GM18520 (cell line): ENCODE measurements around the gene ATP10A.
"Not testable (repeated sequence)": the region's sequence is repeated elsewhere in the genome, so short reads cannot be mapped to it uniquely, and the experiment has no call there.

Source experiments
- ATAC-seq: cut with Tn5 transposase; IDR thresholded peaks from one replicate; pipeline ENCODE4 v1.9.1; 2021; ENCODE audit not compliant: unreplicated experiment

ATP10A gene

GRCh38 chr15:25859838-25860645 is 3.1 kb downstream of the ATP10A start:
- ATAC-seq: no peak

DNA sequence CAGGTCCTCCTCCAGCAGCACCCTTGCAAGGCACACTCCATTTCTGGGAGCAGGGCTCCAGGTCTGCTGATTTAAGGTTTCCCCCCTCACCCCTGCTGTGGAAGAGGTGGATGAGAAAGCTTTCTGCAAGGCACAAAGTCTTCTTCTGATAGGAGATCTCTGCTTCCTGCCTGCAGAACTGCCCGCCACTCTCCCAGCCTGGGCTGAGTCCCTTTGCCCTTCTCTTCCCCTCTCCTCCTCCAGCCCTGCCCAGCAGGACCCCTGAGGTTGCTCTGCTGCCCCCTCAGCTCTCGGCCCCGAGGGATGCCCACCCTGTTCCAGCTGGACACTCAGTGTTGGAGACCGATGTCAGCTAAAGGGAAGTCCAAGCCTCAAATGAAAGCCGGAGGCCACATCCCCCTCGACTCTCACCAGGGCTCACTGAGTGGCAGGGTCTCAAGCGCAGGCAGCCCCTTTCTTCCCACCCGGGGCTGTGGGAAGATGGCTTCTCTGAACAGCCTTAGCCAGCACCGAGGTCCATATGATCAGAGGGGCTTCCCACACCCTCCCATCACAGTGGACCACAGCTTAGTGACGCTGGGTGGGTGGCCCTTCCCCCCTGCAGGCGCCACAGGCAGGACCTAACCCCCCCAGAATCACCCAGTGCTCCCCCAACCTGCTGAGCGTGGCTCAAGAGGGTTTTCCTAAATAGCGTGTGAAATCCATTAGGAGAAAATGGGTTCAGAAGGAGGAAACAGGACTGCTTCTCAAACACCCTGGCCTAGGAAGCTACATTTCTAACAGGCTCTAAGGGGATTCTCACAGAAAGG is 4.0 kb downstream of the ATP10A start:
- no peak for ATAC-seq

DNA sequence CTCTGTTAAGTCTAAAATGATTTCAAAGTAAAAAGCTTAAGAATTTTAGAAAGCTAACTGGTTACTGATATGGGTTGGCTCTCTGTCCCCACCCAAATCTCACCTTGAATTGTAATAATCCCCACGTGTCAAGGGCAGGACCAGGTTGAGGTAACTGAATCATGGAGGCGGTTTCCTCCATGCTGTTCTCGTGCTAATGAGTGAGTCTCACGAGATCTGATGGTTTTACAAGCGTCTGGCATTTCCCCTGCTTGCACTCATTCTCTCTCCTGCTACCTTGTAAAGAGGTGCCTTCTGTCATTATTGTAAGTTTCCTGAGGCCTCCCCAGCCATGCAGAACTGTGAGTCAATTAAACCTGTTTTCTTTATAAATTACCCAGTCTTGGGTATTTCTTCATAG is 7.1 kb downstream of the ATP10A start:
- not testable (repeated sequence) for ATAC-seq

DNA sequence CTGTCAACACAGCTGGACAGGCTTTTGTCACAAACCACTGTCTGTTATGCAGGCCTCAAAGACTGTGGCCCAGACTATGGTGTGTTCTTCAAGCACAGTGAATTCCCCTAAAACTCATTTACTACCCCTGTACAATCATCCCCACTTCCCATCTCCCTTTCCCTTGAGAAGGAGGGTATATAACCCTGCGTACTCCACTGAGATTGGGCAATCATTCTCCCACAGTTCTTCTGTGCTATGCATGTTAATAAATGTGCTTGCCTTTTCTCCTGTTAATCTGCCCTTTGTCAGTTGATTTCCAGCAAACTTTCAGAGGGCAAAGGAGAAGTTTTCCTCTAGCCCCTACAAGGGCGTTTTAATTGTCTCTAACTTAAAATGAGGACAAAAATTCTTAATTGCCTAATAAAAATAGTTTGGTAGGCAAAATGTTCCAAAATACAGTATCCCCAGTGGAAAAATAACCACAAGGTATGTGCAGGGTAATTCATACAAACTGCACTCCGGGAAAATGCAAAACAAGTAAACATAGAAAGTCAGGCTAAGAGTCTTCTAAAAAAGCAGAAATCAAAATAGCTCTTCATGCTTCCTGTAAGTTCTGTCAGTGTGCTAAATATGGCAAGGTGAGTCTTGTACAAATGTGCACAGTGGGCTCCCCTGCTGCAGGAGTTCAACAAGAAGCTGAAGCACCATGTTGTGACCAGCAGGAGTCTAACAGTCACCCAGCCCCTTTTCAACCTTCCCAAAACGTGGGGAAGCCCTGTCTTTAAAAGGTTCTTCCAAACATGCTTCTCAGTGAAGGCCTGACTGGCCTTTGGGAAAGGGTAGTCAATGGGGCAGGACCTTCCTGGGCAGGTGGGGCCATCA is 10.2 kb downstream of the ATP10A start:
- no peak for ATAC-seq

- no peak for ATAC-seq
Observed at GRCh38 chr15:25852027-25852426, 11.1 kb downstream of the ATP10A start.

DNA sequence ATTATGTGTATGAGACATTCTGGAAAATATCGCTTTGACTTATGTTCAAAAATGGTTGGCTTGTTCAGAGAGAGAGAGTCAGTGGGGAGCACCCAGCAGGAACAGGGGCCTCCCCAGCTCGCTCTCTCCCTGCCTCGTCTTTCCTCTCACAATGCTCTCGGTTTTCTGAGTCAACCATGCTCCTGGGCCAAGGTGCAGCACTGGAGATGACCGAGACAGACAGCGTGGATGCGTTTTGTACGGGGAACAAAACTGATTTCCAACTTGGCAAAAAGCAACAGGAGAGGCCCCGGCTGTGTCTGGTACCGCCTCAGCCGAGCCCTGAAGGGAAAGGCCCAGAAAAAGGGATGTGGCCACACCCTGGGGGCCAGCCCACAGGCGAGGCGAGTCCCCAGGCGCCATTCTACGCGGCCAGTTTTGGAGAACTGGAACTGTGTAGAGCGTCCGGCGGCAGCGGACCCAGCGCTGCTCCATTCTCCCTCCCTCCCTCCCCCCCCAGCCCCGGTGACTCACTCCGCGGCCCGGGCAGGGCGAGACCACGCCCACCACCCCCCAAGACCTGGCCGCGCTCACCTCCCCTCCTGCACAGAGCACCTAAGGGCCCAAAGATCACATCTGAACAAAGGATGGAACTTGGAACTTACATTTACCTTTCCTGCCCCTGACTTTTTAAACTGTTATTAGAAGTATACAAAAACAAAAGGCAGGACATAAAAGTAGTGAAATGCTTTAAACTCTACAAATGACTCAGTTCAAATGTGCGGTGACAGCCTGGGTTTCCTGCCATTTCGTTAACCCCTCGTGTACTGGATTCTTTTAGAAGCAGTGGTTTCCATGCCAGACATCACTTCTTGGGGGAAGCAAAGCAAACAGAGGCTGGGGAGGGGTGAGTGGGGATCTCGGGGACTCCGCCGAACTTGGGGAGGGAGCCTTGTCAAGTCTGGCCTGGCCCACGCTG is 12.7 kb downstream of the ATP10A start:
- no peak for ATAC-seq

- no peak for ATAC-seq
Observed at GRCh38 chr15:25849157-25849921, 13.8 kb downstream of the ATP10A start.

DNA sequence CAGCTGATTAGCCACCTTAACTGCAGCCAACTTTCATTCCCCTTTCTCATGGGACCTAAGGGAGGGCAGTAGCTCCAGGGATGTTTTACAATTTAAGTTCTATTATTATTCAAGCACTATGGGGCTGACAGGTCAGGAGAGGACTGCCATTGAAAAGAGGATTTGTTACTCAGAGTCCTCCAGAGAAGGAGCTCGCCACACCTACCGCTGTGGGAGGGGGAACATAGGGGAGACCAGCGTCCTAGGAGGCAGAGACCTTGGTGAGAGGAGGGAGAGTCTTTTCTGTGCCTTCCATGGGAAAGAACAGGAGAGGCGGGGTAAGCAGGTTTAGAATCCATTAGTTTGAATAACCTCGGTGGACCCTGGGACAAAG is 14.4 kb downstream of the ATP10A start:
- no peak for ATAC-seq

DNA sequence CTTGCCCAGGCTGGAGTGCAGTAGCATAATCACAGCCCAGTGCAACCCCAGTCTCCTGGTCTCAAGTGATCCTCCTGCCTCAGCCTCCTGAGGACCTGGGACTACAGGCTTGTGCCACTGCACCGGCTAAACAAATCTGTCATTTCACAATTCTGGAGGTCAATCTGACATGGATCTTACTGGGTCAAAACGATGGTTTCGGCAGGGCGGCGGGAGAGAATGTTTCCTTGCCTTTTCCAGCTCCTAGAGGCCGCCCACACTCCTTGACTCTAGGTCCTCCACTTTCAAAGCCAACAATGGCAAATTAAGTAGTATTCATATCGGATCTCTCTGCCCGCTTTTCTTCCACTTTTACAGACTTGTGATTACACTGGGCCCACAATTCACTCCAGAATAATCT is 14.8 kb downstream of the ATP10A start:
- ATAC-seq: no peak

DNA sequence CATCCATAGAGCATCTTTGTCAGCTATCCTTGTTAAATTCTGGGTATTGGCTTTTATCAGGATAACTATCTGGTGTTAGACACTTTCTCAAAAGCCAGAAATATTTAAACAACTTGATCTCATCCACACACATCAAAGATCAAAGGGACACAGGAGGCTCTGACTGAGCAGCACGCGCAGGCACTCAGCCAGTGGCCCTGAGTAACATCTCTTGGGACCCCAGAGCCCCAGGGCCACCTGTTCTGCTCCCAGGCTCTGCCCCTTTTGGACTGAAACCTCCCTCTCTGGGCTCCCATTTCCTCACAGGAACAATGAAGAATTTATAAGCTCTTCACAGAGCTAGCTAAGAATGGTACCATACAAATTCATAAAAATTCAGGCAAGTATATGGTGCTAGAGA is 16.1 kb downstream of the ATP10A start:
- no peak for ATAC-seq

DNA sequence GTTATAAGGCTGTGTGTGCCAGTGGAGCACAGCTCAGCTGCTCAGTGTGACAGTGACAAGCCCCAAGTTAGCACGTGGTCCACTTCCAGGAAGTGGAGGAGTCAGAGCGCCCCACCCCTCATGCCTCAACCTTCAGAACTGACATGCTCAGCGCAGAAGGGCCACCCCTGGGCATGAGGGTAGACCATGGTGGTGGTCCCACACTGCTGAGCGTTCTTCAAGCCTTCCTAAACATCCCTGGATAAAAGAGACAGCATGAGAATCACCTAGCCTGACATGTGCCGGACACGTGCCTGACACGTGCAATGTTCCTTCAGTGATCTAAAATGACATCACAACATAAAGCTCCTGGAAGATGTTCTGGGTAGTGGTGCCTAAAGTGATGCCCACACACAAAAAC is 16.8 kb downstream of the ATP10A start:
- ATAC-seq: no peak

- ATAC-seq: no peak
Observed at GRCh38 chr15:25844981-25845680, 18.0 kb downstream of the ATP10A start.

- no peak for ATAC-seq
Observed at GRCh38 chr15:25844542-25844941, 18.6 kb downstream of the ATP10A start.

DNA sequence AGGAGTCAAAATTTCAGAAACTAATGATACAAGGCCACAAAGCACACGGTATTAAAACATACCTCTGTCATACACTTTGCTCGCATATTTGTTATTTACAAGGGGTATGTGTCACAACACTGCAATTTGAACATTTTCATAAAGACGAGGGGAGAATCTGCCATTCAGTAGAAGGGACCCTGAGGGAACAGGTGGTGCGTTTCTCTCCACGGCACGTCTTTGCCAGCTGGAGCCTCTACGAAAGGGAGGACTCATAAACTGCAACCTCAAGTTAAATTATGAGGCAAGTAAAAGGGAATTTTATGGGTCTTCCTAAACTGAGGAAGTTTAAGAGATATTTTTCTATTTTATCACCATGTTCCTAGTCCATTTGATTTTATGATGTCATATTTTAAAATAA is 19.1 kb downstream of the ATP10A start:
- no peak for ATAC-seq

DNA sequence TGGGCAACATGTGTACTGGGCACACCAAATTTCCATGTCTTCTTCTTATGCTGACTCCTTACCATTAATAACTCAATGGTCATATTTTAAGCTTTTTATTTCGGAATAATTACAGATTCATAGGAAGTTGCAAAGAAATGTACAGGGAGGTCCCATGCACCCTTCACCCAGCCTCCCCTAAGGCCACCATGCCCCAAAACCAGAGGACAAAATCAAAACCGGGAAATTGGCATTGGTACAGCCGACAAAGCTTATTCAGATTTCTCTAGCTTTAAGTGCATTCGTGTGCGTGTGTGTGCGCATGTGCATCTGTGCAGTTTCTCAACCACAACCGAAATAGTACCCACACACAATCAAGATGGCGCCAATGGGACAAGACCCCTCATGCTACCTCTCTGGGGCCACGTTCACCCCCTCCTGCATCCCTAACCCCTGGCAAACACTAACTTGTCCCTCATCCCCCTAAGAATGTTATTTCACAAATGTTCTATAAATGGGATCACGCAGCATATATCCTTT is 23.4 kb downstream of the ATP10A start:
- no peak for ATAC-seq

- ATAC-seq: no peak
Observed at GRCh38 chr15:25838871-25839195, 24.3 kb downstream of the ATP10A start.

DNA sequence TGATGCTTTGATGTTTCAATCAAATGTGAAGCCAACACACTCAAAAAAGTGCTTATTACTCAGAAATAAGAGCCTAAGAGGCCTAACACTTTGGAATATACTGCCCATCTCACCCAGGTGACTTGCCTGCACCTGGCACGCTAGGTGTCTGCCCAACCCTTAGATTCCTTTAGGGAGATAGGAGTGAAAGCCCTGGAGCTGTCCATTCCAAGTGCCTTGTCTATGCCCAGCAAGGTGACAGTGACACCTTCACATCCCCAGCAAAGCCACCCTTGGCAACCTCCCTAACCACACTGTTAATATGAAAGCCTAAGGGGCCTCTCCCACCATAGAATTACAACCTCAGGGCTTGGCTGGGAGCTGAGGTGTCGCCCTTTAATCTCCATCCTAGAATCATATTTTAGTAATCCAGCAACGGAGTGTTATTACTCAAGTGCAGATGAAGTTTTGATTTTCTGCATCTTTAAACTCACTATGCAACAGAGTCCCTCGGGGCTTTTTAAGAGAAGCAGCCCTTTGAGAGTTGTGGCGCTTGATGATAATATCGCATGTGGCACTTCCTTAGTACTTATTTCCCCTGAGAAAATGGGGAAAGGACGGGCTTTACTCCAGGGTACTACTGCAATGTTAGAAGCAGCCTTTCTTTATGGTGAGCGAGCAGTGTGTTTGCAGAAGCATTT is 24.8 kb downstream of the ATP10A start:
- no peak for ATAC-seq

DNA sequence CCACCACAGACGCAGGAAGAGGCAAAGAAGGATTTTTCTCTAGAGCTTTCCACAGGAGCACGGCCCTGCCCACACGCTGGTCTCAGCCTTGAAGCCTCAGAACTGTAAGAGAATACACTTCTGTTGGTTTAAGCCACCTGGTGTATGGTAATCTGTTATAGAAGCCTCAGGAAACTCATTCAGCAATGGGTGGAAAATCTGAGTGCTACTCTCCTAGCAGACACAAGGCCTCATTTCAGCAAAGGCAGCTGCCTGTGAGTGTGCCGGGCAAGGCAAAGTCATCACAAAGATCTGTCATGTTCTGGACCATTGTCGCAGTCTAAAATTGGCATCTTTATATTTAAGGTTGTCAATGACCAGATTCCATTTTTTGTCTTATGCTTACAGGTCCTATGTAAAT is 31.0 kb downstream of the ATP10A start:
- no peak for ATAC-seq
